Endothelial cell of umbilical vein (primary cell): ENCODE results near the gene PTPRO. TPM values are rescaled to one million over a fixed set of nuclear protein-coding genes. Genes with fewer than 3 reads are reported as not detected.

Source experiments
- BruUV-seq: library from RNA; stranded (reverse); fragments of 400-500 nt; replicated peaks from 2 replicates; lab custom pipeline; 2021; lab: Mats Ljungman, UMichigan
- CTCF ChIA-PET: fragments of 300-600, 350-600 bp; sonication (Branson Sonifier 250); formaldehyde crosslinking; loops from one replicate; lab custom pipeline; 2021; ENCODE audit warnings: antibody characterized with exemption, inconsistent platforms; lab: Charles Lee
- POLR2A ChIA-PET: fragments of 300-600, 350-600 bp; sonication (Branson Sonifier 250); formaldehyde crosslinking; loops from one replicate; lab custom pipeline; 2021; ENCODE audit warnings: antibody characterized with exemption, inconsistent platforms; lab: Charles Lee
- DNase-seq: peaks from one replicate; pipeline ENCODE4 v3.0.0-alpha.2; 2011; ENCODE audit warnings: low read depth, low spot score
- FAIRE-seq: peaks from 2 replicates; lab custom pipeline; 2011; peaks lifted over from hg19 to GRCh38; lab: Jason Lieb, UNC
- H2AFZ ChIP-seq: 2 replicates; pipeline ENCODE4 v1.6.0; 2012; ENCODE audit warnings: low read depth, low read length, control low read depth, inconsistent platforms
- H3K27ac ChIP-seq: 2 replicates; pipeline ENCODE4 v1.5.1; 2011; ENCODE audit warnings: low read depth, mild to moderate bottlenecking, control low read depth, low read length, moderate library complexity; ENCODE audit not compliant: insufficient read depth
- H3K27me3 ChIP-seq, 2 experiments: 2 replicates each; pipeline versions ENCODE4 v1.6.0 to v1.6.1; 2011; ENCODE audit warnings: low read length in 2 of 2, mixed read lengths in 1 of 2; ENCODE audit not compliant: control insufficient read depth in 2 of 2, insufficient read depth in 2 of 2
- H3K36me3 ChIP-seq, 2 experiments: 2 replicates in 1 of 2; 3 replicates in 1 of 2; pipeline ENCODE4 v1.5.1; 2011; ENCODE audit warnings: low read length in 2 of 2, mild to moderate bottlenecking in 1 of 2, moderate library complexity in 1 of 2; ENCODE audit not compliant: control insufficient read depth in 2 of 2, insufficient read depth in 2 of 2; ENCODE audit errors: extremely low read depth in 1 of 2
- H3K4me1 ChIP-seq: 3 replicates; pipeline ENCODE4 v1.5.1; 2011; ENCODE audit warnings: mild to moderate bottlenecking, low read length; ENCODE audit not compliant: control insufficient read depth, insufficient read depth; ENCODE audit errors: extremely low read depth
- H3K4me2 ChIP-seq: 2 replicates; pipeline ENCODE4 v1.6.1; 2011; ENCODE audit warnings: low read length, control low read depth, mixed read lengths; ENCODE audit not compliant: insufficient read depth
- H3K4me3 ChIP-seq, 3 experiments: fragments of 200-600 bp in 1 of 3; sonication (generic), shearing (Covaris generic) in 1 of 3; replicated peaks in 1 of 3; 2 replicates each; pipeline ENCODE4 v1.5.1; 2011 to 2016; ENCODE audit warnings: control low read depth in 3 of 3, low read length in 3 of 3, mild to moderate bottlenecking in 2 of 3, inconsistent platforms in 1 of 3, low read depth in 1 of 3, moderate library complexity in 1 of 3; ENCODE audit not compliant: insufficient read depth in 1 of 3
- H3K79me2 ChIP-seq: 2 replicates; pipeline ENCODE4 v1.6.0; 2012; ENCODE audit warnings: low read length, inconsistent platforms; ENCODE audit not compliant: control insufficient read depth, insufficient read depth
- H3K9ac ChIP-seq: replicated peaks from 2 replicates; pipeline ENCODE3; 2011; ENCODE audit warnings: low read length, control low read depth; ENCODE audit not compliant: insufficient read depth; ENCODE audit errors: extremely low read depth
- H3K9me1 ChIP-seq: replicated peaks from 3 replicates; pipeline ENCODE4 v1.6.0; 2011; ENCODE audit warnings: mild to moderate bottlenecking, low read length; ENCODE audit not compliant: control insufficient read depth, insufficient read depth; ENCODE audit errors: extremely low read depth
- H3K9me3 ChIP-seq: replicated peaks from 2 replicates; pipeline ENCODE4 v1.5.1; 2012; ENCODE audit warnings: low read length, inconsistent platforms; ENCODE audit not compliant: control insufficient read depth, insufficient read depth
- H4K20me1 ChIP-seq: replicated peaks from 2 replicates; pipeline ENCODE3; 2011; ENCODE audit warnings: mild to moderate bottlenecking, low read length; ENCODE audit not compliant: control insufficient read depth, insufficient read depth; ENCODE audit errors: extremely low read depth
- EZH2 ChIP-seq: IDR thresholded peaks from 2 replicates; pipeline ENCODE4 v1.6.1; 2012; ENCODE audit warnings: borderline replicate concordance, low read depth, mild to moderate bottlenecking, moderate library complexity, low read length, inconsistent platforms; ENCODE audit not compliant: severe bottlenecking
- FOS ChIP-seq: IDR thresholded peaks from 2 replicates; pipeline ENCODE4 v1.6.1; 2011; ENCODE audit warnings: mild to moderate bottlenecking, low read length, moderate library complexity, borderline replicate concordance; ENCODE audit not compliant: insufficient read depth
- GATA2 ChIP-seq: IDR thresholded peaks from 2 replicates; pipeline ENCODE4 v1.7.0; 2011; ENCODE audit warnings: low read depth, mild to moderate bottlenecking, moderate library complexity, mixed read lengths, low read length; ENCODE audit not compliant: insufficient read length, insufficient read depth
- JUN ChIP-seq: IDR thresholded peaks from 2 replicates; pipeline ENCODE4 v1.6.1; 2011; ENCODE audit warnings: borderline replicate concordance, low read depth; ENCODE audit not compliant: insufficient read length, insufficient read depth
- MYC ChIP-seq: IDR thresholded peaks from one replicate; pipeline ENCODE4 v1.6.1; 2011; ENCODE audit warnings: mild to moderate bottlenecking, low read depth, low read length
- POLR2A ChIP-seq: IDR thresholded peaks from 2 replicates; pipeline ENCODE4 v1.6.1; 2012; ENCODE audit warnings: low read depth, mild to moderate bottlenecking, control low read depth, low read length
- POLR2AphosphoS5 ChIP-seq: IDR thresholded peaks from 2 replicates; pipeline ENCODE4 v1.6.1; 2012; ENCODE audit warnings: low read depth, mild to moderate bottlenecking, control low read depth, low read length, moderate library complexity; ENCODE audit not compliant: insufficient read depth
- dilution Hi-C: fragments of 300-500 bp; cut with MboI; formaldehyde crosslinking; loops from one replicate; pipeline ENCODE4 v1.15.0; 2019; ENCODE audit warnings: low sequenced_read_pairs; ENCODE audit not compliant: extremely low pct_ligation_motif_present
- intact Hi-C: fragments of 100-400 bp; cut with micrococcal nuclease; formaldehyde crosslinking; loops from one replicate; pipeline ENCODE4 v1.10.0; 2022
- polyA plus RNA-seq, 4 experiments: library from polyadenylated mRNA; depleted of rRNA in 3 of 4; stranded (reverse) in 3 of 4; unstranded in 1 of 4; fragments of >200 nt; gene quantifications; 2 replicates each; pipeline versions ENCODE4 v1.2.1 to v1.2.3, GENCODE V29; 2011 to 2012; ENCODE audit warnings: missing spikeins in 1 of 4
- total RNA-seq: library from RNA; stranded (reverse); gene quantifications from 2 replicates; pipeline ENCODE4 v1.2.3, GENCODE V29; 2021
- TF ChIP-seq, protein P1 (sequence below), 2 donors: IDR thresholded peaks; 1 replicate in 1 of 2; 2 replicates in 1 of 2; pipeline ENCODE4 v1.5.1; 2011; ENCODE audit warnings: low read length in 2 of 2, mild to moderate bottlenecking in 2 of 2, moderate library complexity in 2 of 2, control low read depth in 1 of 2, inconsistent platforms in 1 of 2, low read depth in 1 of 2; ENCODE audit not compliant: insufficient read depth in 1 of 2; ENCODE audit errors: extremely low read depth in 1 of 2
- TF ChIP-seq, protein P2 (sequence below): IDR thresholded peaks from 2 replicates; pipeline ENCODE4 v1.6.1; 2011; ENCODE audit not compliant: insufficient read depth, insufficient read length

Gene PTPRO
- total and polyA plus RNA-seq, 2 donors (not counting 3 experiments of a cell fraction or from before 2014, with no cell fraction given) = not detected

DNA sequence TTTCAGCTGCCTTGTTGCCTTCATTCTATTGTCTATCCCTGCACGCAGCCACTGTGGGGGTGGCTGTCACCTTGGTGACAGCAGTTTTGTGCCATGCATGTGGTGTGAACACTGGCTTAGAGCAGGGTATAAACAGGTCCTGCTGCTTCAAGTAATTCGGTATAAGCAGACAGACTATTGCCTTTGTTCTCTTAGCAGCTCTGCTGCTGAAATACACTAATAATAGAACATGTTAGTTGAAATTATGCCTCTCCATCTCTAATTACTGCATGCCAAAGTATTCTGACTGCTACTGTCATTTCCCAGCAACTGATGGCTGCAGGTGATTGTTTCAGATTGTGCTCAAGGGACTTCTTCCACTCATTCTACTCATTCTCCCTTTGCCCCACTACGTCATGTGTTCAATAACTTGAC is 34.6 kb downstream of the PTPRO start:
- Histone ChIP-seq H3K36me3 (no peaks in the 10 kb centered on the region), H4K20me1 (no peaks in the 10 kb centered on the region), H2AFZ (no peak overlapping the region), H3K9ac (no peak overlapping the region), H3K4me2 (no peak overlapping the region), H3K27ac (no peak overlapping the region), H3K79me2 (no peaks in the 10 kb centered on the region), H3K27me3 (no peaks in the 10 kb centered on the region), H3K9me3 (no peaks in the 10 kb centered on the region), H3K4me1 (no peaks in the 10 kb centered on the region), H3K4me3 (no peak overlapping the region), H3K9me1 (no peaks in the 10 kb centered on the region)
- TF ChIP-seq, protein P1, sequence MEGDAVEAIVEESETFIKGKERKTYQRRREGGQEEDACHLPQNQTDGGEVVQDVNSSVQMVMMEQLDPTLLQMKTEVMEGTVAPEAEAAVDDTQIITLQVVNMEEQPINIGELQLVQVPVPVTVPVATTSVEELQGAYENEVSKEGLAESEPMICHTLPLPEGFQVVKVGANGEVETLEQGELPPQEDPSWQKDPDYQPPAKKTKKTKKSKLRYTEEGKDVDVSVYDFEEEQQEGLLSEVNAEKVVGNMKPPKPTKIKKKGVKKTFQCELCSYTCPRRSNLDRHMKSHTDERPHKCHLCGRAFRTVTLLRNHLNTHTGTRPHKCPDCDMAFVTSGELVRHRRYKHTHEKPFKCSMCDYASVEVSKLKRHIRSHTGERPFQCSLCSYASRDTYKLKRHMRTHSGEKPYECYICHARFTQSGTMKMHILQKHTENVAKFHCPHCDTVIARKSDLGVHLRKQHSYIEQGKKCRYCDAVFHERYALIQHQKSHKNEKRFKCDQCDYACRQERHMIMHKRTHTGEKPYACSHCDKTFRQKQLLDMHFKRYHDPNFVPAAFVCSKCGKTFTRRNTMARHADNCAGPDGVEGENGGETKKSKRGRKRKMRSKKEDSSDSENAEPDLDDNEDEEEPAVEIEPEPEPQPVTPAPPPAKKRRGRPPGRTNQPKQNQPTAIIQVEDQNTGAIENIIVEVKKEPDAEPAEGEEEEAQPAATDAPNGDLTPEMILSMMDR (IDR thresholded peaks at IDR 0.05; ENCODE audit: extremely low read depth in 1 of 2, insufficient read depth in 1 of 2, low read depth in 1 of 2, low read length in 2 of 2) = no peak
- TF ChIP-seq GATA2 (no peak), POLR2A (no peak), FOS (no peak), JUN (no peak), EZH2 (no peak), POLR2AphosphoS5 (no peak), MYC (no peak)
- TF ChIP-seq, protein P2, sequence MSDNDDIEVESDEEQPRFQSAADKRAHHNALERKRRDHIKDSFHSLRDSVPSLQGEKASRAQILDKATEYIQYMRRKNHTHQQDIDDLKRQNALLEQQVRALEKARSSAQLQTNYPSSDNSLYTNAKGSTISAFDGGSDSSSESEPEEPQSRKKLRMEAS = no peak
- ChIA-PET CTCF (no interaction called here), POLR2A (no interaction called here)
- intact Hi-C loops = no loop called here
- dilution Hi-C loops = no loop called here
- no TSS peak for BruUV-seq
- FAIRE-seq (no peak), DNase-seq (no peak)
